Measurements from ENCODE around the gene SLC2A9.
"Not testable (repeated sequence)": the region's sequence is repeated elsewhere in the genome, so short reads cannot be mapped to it uniquely, and the experiment has no call there.

SLC2A9 gene

GRCh38 chr4:9923195-9923812 lies 98.0 kb downstream of the SLC2A9 start:
- DNase-seq = no peak

- DNase-seq = no peak
Measured at GRCh38 chr4:9921326-9921725, 100.0 kb downstream of the SLC2A9 start.

GRCh38 chr4:9920029-9920428 lies 101.3 kb downstream of the SLC2A9 start:
- no peak for DNase-seq

- no peak for DNase-seq
Measured at GRCh38 chr4:9919047-9919446, 102.2 kb downstream of the SLC2A9 start.

GRCh38 chr4:9918484-9918883 lies 102.8 kb downstream of the SLC2A9 start:
- DNase-seq = no peak

GRCh38 chr4:9916937-9917336 lies 104.4 kb downstream of the SLC2A9 start:
- DNase-seq = no peak

GRCh38 chr4:9916346-9916745 lies 105.0 kb downstream of the SLC2A9 start:
- no peak for DNase-seq

- DNase-seq = no peak
Measured at GRCh38 chr4:9913846-9914245, 107.5 kb downstream of the SLC2A9 start.

GRCh38 chr4:9906996-9907395 lies 114.3 kb downstream of the SLC2A9 start:
- no peak for DNase-seq

- no peak for DNase-seq
Measured at GRCh38 chr4:9904976-9905587, 116.2 kb downstream of the SLC2A9 start.

GRCh38 chr4:9903317-9903716 lies 118.0 kb downstream of the SLC2A9 start:
- DNase-seq = no peak

- DNase-seq = no peak
Measured at GRCh38 chr4:9901257-9901656, 120.0 kb downstream of the SLC2A9 start.

GRCh38 chr4:9900633-9901032 lies 120.7 kb downstream of the SLC2A9 start:
- not testable (repeated sequence) for DNase-seq

GRCh38 chr4:9899306-9900055 lies 121.8 kb downstream of the SLC2A9 start:
- no peak for DNase-seq

GRCh38 chr4:9898596-9899305 lies 122.5 kb downstream of the SLC2A9 start:
- DNase-seq = no peak

GRCh38 chr4:9895333-9895705 lies 126.0 kb downstream of the SLC2A9 start:
- no peak for DNase-seq

GRCh38 chr4:9894644-9895332 lies 126.5 kb downstream of the SLC2A9 start:
- DNase-seq = no peak

- DNase-seq = no peak
Measured at GRCh38 chr4:9893329-9894108, 127.8 kb downstream of the SLC2A9 start.

GRCh38 chr4:9891740-9892139 lies 129.6 kb downstream of the SLC2A9 start:
- no peak for DNase-seq

GRCh38 chr4:9891056-9891455 lies 130.2 kb downstream of the SLC2A9 start:
- DNase-seq = no peak

- no peak for DNase-seq
Measured at GRCh38 chr4:9889306-9889705, 132.0 kb downstream of the SLC2A9 start.

GRCh38 chr4:9885958-9886357 lies 135.3 kb downstream of the SLC2A9 start:
- no peak for DNase-seq
